ENCODE measurements around the gene ZNF648. TPM values are rescaled to one million over a fixed set of nuclear protein-coding genes. Genes with fewer than 3 reads are reported as not detected.
"Not testable (repeated sequence)": the region's sequence is repeated elsewhere in the genome, so short reads cannot be mapped to it uniquely, and the experiment has no call there.

Gene ZNF648
- total RNA-seq, 1 donor: not detected

DNA sequence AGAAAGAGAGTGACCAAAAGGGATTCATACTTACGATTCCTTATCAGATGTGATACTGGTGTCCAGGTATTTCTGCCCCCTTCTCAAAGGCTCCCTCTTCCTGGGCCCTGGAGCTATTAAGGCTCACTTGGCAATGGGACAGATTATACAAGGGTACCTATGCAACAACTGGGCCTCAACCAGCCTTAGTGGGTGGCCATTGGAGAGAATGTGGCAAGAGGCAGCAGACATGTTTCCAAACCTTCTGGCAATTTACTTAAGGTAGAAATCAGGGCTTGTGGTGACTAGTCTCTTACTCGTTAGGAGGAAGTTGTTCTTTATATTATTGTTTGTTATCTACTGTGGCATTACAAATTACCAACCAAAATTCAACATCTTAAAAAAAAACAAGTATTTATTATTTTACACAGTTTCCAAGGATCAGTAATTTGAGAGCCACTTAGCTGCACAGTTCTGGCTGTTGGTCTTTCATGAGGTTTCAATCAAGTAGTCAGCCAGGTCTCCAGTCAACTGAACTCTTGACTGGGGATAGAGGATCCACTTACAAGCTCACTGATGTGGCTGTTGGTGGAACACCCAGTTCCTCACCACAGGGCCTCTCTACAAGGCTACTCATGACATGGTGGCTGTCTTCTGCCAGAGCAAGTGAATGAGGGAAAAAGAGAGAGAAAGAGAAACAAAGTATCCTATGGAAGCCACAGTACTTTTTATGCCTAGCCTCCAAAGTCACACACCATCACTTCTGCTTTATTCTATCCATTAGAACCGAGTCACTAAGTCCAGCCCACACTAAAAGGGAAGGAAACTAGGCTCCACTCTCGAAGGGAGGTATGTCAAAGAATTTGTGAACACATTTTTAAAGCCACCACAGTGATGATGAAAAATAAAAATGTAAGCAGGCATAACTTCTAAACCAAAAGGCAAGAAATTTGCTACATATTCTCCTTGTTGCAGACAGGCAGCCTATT lies 10.7 kb downstream of the ZNF648 start:
- Histone ChIP-seq H4K20me1 (ENCODE audit: insufficient read depth, low read length) (no peaks in the 10 kb centered on the region), H3K27me3 (ENCODE audit: insufficient read depth, low read length) (no peaks in the 10 kb centered on the region), H3K79me2 (ENCODE audit: insufficient read depth, low read length) (no peaks in the 10 kb centered on the region), H3K4me2 (ENCODE audit: insufficient read depth, low read length) (no peak overlapping the region), H3K27ac (ENCODE audit: low read depth, low read length) (no peak overlapping the region), H3K9me3 (ENCODE audit: low read depth, low read length) (no peaks in the 10 kb centered on the region), H3K4me1 (ENCODE audit: insufficient read depth, low read length) (no peaks in the 10 kb centered on the region), H2AFZ (ENCODE audit: low read length) (no peak overlapping the region), H3K4me3 (ENCODE audit: insufficient read depth, low read length) (no peak overlapping the region), H3K36me3 (ENCODE audit: insufficient read depth, low read length) (no peaks in the 10 kb centered on the region)
- no peak for DNase-seq (ENCODE audit: insufficient read length, low spot score, missing footprints)
- TF ChIP-seq, protein P1, sequence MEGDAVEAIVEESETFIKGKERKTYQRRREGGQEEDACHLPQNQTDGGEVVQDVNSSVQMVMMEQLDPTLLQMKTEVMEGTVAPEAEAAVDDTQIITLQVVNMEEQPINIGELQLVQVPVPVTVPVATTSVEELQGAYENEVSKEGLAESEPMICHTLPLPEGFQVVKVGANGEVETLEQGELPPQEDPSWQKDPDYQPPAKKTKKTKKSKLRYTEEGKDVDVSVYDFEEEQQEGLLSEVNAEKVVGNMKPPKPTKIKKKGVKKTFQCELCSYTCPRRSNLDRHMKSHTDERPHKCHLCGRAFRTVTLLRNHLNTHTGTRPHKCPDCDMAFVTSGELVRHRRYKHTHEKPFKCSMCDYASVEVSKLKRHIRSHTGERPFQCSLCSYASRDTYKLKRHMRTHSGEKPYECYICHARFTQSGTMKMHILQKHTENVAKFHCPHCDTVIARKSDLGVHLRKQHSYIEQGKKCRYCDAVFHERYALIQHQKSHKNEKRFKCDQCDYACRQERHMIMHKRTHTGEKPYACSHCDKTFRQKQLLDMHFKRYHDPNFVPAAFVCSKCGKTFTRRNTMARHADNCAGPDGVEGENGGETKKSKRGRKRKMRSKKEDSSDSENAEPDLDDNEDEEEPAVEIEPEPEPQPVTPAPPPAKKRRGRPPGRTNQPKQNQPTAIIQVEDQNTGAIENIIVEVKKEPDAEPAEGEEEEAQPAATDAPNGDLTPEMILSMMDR (IDR thresholded peaks at IDR 0.05; ENCODE audit: extremely low read depth, low read depth, low read length): no peak

DNA sequence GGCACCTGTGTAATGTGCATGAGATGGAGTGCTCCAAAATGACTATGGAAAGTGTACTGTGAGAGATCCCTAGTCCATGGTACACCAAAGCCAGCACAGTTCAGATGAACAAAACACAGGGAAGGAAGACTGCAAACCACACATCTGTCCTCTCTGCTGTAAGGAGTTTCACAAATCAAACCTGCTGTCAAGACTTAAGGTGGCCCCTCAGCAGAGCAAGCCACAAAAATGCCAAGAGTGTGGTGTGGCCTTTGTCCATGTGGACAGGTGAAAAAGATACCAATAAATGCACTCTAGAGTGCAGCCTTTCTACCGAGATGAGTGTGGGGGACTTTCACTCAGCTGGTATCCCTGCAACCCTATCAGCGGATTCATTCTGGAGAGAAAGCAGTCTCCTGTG lies 12.9 kb downstream of the ZNF648 start:
- no peak overlapping the region for H3K27ac ChIP-seq (ENCODE audit: low read depth, low read length)
- no peak for DNase-seq (ENCODE audit: insufficient read length, low spot score, missing footprints)

DNA sequence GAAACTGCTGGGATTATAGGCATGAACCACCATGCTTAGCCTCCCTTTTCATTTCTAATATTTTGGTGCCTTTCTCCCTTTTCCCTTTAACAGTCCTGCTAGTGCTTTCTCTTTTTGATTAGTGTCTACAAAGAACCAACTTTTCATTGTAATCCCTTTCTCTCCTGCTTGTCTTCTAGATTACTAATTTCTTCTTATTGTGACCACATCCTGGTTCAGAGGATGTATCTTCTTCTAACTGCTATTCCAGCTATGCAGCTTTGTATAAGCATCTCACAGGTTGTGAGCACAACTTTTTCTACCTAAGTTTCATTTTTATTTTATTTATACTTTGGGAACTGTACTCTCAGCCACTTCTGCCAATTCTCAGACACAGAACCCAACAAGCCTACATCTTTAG lies 14.7 kb downstream of the ZNF648 start:
- H3K79me2 ChIP-seq (ENCODE audit: insufficient read depth, low read length): no peaks in the 10 kb centered on the region
- no peaks in the 10 kb centered on the region for H3K27me3 ChIP-seq (ENCODE audit: insufficient read depth, low read length)
- no peaks in the 10 kb centered on the region for H3K36me3 ChIP-seq (ENCODE audit: insufficient read depth, low read length)
- no peak for DNase-seq (ENCODE audit: insufficient read length, low spot score, missing footprints)
- H3K27ac ChIP-seq (ENCODE audit: low read depth, low read length): no peak overlapping the region
- no peaks in the 10 kb centered on the region for H4K20me1 ChIP-seq (ENCODE audit: insufficient read depth, low read length)
- H2AFZ ChIP-seq (ENCODE audit: low read length): no peak overlapping the region
- H3K4me2 ChIP-seq (ENCODE audit: insufficient read depth, low read length): no peak overlapping the region
- TF ChIP-seq, protein P1 (IDR thresholded peaks at IDR 0.05; ENCODE audit: extremely low read depth, low read depth, low read length): no peak
- H3K4me3 ChIP-seq (ENCODE audit: insufficient read depth, low read length): no peak overlapping the region
- H3K9me3 ChIP-seq (ENCODE audit: low read depth, low read length): no peaks in the 10 kb centered on the region
- no peaks in the 10 kb centered on the region for H3K4me1 ChIP-seq (ENCODE audit: insufficient read depth, low read length)

More for the DNA sequence above, 12.9 kb downstream of the ZNF648 start:
- no peaks in the 10 kb centered on the region for H4K20me1 ChIP-seq (ENCODE audit: insufficient read depth, low read length)
- no peak overlapping the region for H3K4me2 ChIP-seq (ENCODE audit: insufficient read depth, low read length)
- H3K4me1 ChIP-seq (ENCODE audit: insufficient read depth, low read length): no peaks in the 10 kb centered on the region
- no peaks in the 10 kb centered on the region for H3K36me3 ChIP-seq (ENCODE audit: insufficient read depth, low read length)
- no peak overlapping the region for H2AFZ ChIP-seq (ENCODE audit: low read length)
- no peak overlapping the region for H3K4me3 ChIP-seq (ENCODE audit: insufficient read depth, low read length)
- H3K9me3 ChIP-seq (ENCODE audit: low read depth, low read length): no peaks in the 10 kb centered on the region
- TF ChIP-seq, protein P1 (IDR thresholded peaks at IDR 0.05; ENCODE audit: extremely low read depth, low read depth, low read length): no peak
- no peaks in the 10 kb centered on the region for H3K79me2 ChIP-seq (ENCODE audit: insufficient read depth, low read length)
- no peaks in the 10 kb centered on the region for H3K27me3 ChIP-seq (ENCODE audit: insufficient read depth, low read length)

DNA sequence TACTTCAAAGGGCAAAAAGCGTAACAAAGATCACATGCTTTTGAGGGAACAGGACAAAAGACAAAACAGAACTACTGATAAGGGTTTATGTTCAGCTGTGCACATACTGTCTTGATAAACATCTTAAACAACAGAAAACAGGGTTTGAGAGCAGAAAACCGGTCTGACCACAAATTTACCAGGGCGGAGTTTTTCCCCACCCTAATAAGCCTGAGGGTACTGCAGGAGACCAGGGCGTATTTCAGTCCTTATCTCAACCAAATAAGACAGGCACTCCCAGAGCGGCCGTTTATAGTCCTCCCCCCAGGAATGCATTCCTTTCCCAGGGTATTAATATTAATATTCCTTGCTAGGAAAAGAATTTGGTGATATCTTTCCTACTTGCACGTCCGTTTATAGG lies 16.0 kb downstream of the ZNF648 start:
- not testable (repeated sequence) for H3K9me3 ChIP-seq (ENCODE audit: low read depth, low read length); DNase-seq (ENCODE audit: insufficient read length, low spot score, missing footprints); H2AFZ ChIP-seq (ENCODE audit: low read length); H3K36me3 ChIP-seq (ENCODE audit: insufficient read depth, low read length); H3K4me3 ChIP-seq (ENCODE audit: insufficient read depth, low read length); H3K4me2 ChIP-seq (ENCODE audit: insufficient read depth, low read length); H3K4me1 ChIP-seq (ENCODE audit: insufficient read depth, low read length); H4K20me1 ChIP-seq (ENCODE audit: insufficient read depth, low read length); H3K79me2 ChIP-seq (ENCODE audit: insufficient read depth, low read length); H3K27me3 ChIP-seq (ENCODE audit: insufficient read depth, low read length); H3K27ac ChIP-seq (ENCODE audit: low read depth, low read length)

Data from osteoblast (primary cell).